Stimulated activated naive CD4-positive, alpha-beta T cell (primary cell): ENCODE measurements around the gene KRTAP10-3.

ENCODE experiments used
- DNase-seq, 6 experiments: peaks; one replicate each; lab custom pipeline; 2025; lab: John Stamatoyannopoulos, UW

Gene KRTAP10-3

DNA sequence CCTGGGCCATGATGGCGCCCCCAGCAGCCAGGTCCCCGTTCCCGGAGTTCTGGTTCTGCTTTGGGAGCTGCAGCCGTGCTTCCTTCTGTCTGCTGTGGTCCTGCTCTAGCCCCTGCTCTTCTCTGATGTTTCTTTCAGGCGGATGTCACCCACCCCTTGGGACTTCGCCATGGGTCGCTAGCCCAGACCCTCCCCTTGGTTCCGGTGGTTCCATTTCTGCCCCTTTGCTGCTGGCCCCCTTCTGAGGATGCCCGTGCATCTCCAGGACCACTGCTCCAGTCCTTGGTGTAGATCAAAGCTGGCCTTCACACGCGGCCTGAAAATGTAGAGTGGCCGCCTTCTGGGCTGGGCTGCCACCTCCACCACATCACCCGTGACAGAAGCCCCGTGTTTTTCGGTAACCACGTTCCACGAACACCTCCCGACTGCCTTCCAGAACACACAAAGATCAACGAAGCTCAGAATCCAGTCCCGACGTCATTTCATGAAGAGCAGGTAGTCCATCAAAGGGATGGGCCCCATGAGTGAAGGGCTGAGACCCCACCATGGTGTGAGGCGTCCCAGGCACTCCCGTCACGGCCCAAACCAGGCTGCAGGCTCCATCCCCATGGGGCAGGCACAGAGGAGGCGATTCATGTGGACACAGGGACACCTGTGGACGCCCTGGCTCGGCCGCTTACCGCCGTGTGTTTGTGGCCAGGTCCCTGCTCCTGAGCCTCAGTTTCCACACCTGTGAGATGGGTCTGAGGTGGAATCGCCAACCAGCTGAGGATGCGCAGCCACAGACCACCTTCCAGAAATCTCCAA lies 43.0 kb downstream of the KRTAP10-3 start:
- DNase-seq: no peak

DNA sequence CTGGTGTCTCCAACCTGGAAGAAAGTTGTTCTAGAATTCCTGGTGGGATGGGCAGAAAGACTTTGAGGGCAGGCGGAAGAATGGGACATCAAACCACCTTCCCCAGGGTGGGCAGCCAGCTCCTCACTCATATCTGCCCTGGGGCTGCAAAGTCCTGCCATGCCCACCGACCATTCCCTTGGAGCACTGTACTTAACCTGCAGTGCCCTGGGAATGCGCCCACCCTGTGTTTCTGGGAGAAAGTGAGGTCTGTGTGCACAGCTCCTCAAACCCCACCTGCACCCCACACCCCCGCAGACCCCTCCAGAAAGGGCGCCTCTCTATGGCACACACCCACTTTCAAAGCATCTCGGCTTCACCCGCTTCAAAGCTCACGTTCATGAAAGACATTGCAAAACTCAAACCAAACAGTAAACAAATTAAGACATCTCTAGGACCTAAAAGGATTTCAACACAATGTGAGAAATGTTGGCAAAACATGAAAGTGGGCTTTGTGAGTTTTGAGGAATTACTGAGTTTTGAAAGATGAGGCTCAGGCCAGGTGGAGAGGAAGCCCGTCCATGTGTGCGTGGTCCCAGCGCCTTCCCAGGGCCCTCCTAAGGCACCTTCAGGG lies 43.7 kb downstream of the KRTAP10-3 start:
- DNase-seq: no peak

DNA sequence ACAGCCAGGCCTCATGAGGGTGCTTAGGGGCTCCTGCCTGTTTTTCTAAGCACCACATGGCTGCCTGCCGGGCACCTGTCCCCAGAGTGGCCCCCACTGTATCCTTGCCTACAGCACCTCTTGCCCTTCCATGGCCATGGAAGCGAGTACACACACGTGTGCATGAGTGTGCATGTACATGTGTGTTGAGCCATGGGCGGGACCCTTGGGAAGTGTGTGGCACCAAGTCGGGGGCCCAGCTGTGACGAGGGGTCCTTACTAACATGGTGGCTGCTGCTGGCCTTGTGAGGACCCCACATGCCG lies 44.4 kb downstream of the KRTAP10-3 start:
- no peak for DNase-seq

DNA sequence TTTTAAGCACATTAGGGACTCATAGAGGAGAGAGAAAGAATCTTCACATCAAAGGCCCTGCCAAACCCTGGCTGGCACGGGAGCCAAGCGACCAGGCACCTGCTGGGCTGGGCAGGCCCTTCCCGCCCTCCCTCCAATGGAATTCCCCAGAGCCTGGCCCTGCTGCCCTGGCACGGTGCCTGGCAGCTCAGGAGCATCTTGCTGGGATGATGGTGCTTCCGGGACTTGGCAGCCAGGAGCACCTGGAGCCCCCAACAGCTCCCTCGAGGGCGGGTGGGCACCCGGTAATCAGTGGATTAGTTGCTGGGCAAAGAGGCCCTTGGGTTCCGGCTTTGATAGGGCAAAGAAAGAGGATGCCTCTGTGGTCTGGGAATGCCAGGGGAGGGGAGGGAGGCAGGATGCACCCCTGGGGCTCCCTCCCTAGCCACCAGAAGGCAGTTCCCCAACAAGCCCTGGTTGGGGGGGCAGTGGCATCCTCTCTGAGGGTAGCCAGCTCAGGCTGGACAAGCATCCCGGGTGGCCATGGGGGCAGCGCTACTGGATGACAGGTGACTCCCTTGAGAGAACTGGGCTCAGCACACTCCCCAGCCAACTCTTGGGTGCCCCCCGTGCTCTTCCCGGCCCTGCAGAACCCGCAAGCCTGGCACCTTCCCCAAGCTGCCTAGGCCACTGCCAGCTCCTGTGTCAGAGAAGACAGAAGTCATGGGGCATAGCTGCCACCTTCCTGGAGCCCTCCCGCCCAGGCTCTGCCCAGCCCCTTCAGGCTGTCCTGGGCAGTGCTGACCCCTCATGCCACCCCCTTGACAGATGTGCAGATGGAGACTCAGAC lies 45.0 kb downstream of the KRTAP10-3 start:
- no peak for DNase-seq

DNA sequence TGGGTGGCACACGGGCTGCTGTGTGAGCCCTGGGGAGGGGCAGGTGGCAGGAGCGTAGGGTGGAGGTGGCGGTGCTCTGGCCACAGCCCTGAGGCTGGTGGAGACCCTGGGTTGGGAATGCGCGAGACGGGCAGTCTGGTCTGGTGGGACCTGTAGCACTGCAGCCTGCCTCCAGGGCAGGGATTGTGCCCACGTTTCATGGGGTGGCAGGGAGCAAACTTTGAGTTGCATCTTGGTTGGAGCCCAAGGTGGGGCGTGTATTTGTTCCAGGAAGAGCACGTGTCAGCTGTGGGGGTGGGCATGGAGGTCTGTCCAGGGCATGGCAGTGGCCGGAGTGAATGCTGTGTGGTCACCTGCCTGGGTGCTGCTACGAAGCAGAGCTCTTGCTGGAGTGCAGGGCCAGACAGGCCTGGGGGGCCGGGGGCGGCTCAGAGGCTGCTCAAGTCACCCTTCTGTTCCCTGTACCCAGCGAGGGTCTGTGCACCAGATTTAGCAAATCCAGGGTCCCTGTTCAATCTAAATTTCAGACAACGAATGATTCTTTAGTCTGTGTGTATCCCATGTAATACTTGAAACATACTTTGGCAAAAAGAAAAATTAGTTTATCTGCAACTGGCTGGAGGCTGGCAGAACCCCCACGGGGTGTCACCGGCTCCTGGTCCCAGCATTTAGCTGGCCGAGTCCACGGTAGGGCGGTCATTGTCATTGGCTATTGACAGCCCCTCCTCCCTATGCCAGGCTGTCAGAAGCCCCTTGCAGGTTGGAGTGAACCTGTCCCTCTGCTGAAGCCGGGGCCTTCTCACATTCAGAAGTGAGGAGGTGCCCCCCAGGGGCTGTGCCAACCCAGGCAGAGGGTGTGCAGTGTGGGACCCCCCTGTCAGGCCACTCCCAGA lies 45.9 kb downstream of the KRTAP10-3 start:
- DNase-seq: no peak

DNA sequence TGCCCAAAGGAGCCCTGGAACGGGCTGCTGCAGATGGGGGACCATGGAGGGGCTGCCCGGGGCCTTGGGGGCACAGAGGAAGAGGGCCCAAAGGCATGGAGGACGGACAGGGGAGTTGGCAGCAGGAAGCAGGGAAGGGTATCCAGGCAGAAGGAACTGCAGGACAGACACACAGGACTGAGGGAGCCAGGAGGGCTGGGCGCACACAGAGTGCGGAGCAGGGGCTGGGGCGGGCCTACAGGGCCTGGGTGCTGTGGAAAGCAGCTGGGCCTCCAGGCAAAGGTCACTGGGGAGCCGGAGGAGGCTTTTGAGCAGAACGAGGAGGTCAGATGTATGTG lies 46.7 kb downstream of the KRTAP10-3 start:
- no peak for DNase-seq

DNA sequence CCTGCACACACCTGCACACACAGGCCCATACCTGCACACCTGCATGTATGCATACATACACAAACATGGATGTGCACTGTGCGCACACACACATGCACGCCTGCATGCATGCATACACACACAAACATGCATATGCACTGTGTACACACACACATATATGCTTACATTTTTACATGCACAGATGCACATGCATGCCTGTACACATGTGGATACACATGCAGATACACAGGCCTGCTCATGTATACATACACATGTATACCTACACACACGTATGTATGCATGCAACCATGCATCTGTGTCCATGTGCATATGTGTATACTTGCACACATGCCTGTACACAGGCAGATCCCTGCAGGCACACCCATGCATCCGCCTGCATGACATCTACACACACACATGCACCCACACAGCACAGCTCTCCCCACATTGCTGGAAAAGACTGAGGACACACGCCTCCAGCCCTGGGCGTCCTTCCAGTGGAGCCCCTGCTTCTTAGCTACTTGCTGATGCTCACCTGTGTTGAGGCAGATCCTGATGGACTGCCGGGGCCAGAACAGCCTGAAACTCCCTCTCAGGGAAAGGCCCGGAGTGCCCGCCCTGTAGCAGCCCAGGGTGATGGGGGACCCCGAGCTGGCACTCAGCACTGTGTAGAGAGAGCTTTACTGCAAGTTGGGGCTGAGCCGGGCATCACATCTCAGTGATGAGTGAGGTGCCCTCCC lies 47.2 kb downstream of the KRTAP10-3 start:
- peak in 1 of 6 experiments; percentile 27 for DNase-seq

DNA sequence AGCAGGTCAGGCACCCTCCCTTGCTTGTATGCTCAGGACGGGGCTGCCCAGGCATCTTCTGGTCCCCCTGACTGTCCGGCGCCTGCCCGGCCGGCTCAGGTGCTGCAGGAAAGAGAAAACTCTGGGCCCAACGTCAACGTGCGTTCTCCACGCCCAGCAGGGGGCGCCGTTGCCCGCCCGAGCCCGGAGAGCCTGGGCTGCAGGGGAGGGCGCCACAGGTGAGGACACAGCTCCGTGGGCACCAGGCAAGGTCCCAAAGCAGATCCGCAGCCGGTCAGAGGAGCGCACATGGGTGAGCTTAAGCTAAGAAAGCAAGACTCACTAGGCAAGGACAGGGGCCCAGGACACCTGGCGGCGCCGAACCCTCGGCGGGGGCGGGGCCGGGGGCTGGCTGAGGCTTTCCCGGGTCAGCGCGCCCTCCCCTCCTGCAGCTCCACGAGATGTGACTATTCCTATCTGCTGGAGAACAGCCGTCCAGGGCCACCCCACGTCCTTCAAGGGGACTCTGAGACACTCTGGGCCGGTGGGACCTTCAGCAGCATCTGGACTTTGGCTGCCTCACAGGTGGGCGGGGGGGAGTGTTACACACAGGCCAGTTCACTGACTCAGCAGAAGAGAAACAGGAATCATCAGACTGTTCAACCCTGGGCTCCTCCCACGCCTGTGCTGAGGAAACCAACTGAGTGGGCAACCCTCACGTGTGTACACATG lies 47.9 kb downstream of the KRTAP10-3 start:
- peak; percentile 63 to 89 (median 76) for DNase-seq

DNA sequence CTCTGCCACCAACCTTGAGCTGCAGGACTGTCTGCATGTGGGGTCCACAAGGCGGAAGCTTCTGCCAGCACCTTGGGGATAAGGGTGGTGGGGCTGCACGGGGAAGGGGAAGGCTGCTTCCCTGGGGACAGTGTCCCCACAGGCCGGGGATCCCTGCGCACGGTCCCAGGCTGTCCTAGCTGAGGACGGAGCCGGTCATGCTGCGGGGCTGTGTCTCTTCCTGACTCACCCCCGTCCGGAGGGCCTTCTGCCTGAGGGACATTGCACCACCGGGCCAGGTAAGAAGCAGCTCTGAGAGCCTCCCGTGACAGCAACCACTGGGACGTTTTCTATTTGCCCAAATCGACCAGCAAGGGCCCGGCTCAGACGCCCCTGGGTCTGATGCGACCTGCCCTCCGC lies 48.5 kb downstream of the KRTAP10-3 start:
- no peak for DNase-seq

DNA sequence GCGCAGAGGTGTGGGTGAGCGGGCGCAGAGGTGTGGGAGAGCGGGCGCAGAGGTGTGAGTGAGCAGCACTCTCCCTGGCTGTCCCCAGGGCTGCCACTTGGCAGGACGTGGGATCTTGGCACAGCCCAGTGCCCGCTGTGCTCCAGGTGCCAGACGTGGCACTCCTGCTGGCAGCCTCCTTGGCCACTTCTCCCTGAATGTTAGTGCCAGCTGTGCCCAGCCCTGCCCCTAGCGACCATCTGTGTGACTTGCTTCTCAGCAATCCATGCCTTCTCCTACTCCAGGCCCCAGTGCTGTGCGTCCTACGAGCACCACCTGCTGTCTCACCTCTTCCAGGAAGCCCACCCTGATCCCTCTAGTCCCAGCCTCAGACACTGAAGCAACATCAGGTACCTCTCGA lies 49.1 kb downstream of the KRTAP10-3 start:
- DNase-seq: no peak

DNA sequence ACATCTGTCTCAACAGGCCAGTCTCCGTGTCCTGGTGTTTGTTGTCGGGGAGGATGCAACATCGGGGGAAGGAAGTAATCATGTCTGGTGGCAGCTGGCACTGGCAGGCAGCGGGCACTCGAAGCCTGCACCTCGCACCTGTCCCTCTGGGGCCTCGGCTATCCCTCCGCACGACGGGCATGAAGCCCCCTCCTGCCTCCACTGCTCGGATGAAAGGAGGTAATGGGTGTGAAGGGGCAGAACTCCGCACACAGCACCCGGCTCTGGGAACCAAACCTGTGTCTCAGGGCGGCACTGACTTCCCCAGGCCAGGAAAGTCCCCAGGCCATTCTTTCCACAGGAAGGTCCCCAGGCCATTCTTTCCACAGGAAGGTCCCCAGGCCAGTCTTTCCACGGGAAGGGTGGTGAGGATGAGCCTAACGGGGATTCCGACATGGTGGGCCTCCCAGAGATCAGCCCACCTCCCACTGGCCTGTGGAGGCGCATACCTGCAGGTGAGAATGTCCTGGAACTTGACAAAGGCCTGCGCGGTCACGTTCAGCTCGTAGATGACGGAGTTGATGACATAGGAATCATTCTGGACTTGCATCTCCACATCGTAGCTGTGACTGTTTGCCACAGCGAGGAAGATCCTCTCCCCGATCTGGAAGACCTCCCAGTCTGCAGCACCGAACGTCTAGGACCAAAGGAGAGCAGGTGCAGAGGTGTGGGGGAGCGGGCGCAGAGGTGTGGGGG lies 49.7 kb downstream of the KRTAP10-3 start:
- no peak for DNase-seq

DNA sequence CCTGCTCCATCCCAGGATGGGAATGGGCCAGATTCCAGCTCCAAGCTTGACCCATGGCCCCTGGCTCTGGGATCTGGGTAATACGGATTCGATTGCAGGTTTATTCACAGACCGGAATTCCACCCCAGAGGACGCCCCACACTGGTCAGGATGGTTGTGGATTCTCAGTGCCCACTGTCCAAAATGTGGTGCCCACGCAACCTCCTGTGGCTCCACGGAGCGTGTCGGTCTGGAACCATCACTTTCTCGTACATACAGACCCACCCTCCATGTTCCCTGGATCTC lies 50.2 kb downstream of the KRTAP10-3 start:
- DNase-seq: no peak
